Testis (tissue), 3 donors: ENCODE measurements around the gene IFITM5. TPM values are rescaled to one million over a fixed set of nuclear protein-coding genes. Genes with fewer than 3 reads are reported as not detected.

Experiments used
- DNase-seq: peaks from one replicate; pipeline ENCODE4 v3.0.0-alpha.2; 2019
- H3K27ac ChIP-seq, 2 donors: fragments of 200-600 bp; sonication (generic); one replicate each; pipeline ENCODE4 v1.5.1; 2019
- H3K27me3 ChIP-seq: fragments of 200-600 bp; sonication (generic); one replicate; pipeline ENCODE4 v1.5.1; 2019
- H3K36me3 ChIP-seq: fragments of 200-600 bp; sonication (generic); one replicate; pipeline ENCODE4 v1.5.1; 2017; ENCODE audit warnings: low read depth; ENCODE audit errors: missing control alignments
- H3K4me1 ChIP-seq: fragments of 200-600 bp; sonication (generic); one replicate; pipeline ENCODE4 v1.5.1; 2019
- H3K4me3 ChIP-seq, 2 donors: fragments of 200-600 bp; sonication (generic); one replicate each; pipeline ENCODE4 v1.5.1; 2017 to 2019
- H3K9me3 ChIP-seq: fragments of 200-600 bp; sonication (generic); one replicate; pipeline ENCODE4 v1.5.1; 2017
- POLR2A ChIP-seq: fragments of 450-650 bp; IDR thresholded peaks from one replicate; pipeline ENCODE4 v1.6.1; 2017; ENCODE audit warnings: antibody characterized with exemption, mild to moderate bottlenecking, moderate library complexity
- WGBS, 2 donors: methylation state at CpG; one replicate each; pipeline ENCODE4 v1.1.5; 2018; 5-methylcytosine and 5-hydroxymethylcytosine counted together
- intact Hi-C: fragments of 100-400 bp; cut with DNase I; formaldehyde crosslinking; loops from one replicate; pipeline ENCODE4 v1.15.1; 2023; ENCODE audit warnings: low total_unique reads
- polyA plus RNA-seq: library from polyadenylated mRNA; stranded (reverse); fragments of 350-450 nt; fragmentation: Illumina TruSeq; extraction: RNeasy Lipid Tissue Mini Kit (QIAGEN cat#74804); gene quantifications from one replicate; pipeline ENCODE4 v1.2.3, GENCODE V29; 2014; ENCODE audit warnings: low read depth, low replicate concordance; ENCODE audit not compliant: insufficient read depth
- total RNA-seq, 2 donors: library from RNA; depleted of rRNA; stranded (reverse); fragments of >200 nt; gene quantifications; one replicate each; pipeline ENCODE4 v1.2.3, GENCODE V29; 2016
- TF ChIP-seq, protein P1 (sequence below), 3 experiments: fragments of 450-650 bp in 2 of 3; fragments of 200-600 bp in 1 of 3; sonication (generic) in 1 of 3; IDR thresholded peaks; one replicate each; pipeline ENCODE4 v1.5.1; 2016 to 2019; ENCODE audit warnings: antibody characterized with exemption in 3 of 3, mild to moderate bottlenecking in 2 of 3, moderate library complexity in 1 of 3

IFITM5 gene
- total and polyA plus RNA-seq, 3 donors from 2014 or later, result not detected

DNA sequence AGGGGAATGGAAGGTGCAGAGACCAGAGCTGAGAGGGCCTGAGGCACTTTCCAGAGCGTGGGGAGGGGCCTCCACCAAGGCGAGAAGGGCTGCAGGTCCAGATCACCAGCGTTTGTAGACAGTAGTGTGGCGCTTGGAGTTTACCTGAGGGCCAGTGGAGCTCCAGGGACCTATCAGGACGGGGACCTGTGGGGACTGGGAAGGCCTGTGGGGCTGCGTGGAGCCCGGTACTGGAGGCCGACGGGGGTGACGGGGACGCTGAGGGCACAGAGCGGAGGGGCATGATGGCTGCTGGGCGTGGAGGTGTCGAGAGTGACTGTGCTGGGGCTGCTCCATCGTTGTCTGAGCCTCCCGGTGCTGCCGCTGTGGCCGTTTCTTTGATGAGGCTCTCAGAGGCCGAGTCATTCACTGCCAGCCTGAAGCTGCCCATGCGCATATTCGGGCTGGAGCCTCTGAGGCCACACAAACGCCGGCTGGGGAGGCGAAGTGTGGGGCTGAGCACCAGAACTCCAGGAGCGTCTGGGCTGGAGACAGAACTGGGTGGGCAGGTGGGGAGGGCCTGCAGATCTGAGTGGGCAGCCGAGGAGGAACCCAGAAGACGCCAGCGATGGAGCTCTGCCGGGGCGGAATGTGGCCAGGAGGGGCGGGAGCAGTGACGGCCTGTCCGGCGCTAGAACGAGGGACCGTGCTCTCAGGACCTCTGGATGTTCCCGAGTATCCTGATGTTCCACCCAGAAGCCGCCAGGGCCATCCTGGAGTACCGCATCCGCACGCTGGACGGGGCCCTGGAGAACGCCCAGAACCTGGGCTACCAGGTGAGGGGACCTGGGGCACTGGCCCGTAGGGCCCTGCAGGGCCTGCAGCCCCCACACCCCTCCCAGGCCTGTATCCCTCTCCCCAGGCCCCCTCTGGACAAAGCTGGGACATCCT, 7.8 kb downstream of the IFITM5 start:
- no peaks in the 10 kb centered on the region for H3K36me3 ChIP-seq
- no peak overlapping the region for H3K27ac ChIP-seq
- peaks cover 10% of the 10 kb centered on the region for H3K4me1 ChIP-seq
- DNase-seq, result no peak
- WGBS, 2 donors, result 92% methylated on average over 38 to 44 of the region's 44 CpGs
- intact Hi-C loops, result loop anchor here (10.0 kb wide), 1 partner anchor 63 kb away; no protein-coding TSS in a partner anchor
- no peak overlapping the region for H3K4me3 ChIP-seq
- TF ChIP-seq, protein P1, sequence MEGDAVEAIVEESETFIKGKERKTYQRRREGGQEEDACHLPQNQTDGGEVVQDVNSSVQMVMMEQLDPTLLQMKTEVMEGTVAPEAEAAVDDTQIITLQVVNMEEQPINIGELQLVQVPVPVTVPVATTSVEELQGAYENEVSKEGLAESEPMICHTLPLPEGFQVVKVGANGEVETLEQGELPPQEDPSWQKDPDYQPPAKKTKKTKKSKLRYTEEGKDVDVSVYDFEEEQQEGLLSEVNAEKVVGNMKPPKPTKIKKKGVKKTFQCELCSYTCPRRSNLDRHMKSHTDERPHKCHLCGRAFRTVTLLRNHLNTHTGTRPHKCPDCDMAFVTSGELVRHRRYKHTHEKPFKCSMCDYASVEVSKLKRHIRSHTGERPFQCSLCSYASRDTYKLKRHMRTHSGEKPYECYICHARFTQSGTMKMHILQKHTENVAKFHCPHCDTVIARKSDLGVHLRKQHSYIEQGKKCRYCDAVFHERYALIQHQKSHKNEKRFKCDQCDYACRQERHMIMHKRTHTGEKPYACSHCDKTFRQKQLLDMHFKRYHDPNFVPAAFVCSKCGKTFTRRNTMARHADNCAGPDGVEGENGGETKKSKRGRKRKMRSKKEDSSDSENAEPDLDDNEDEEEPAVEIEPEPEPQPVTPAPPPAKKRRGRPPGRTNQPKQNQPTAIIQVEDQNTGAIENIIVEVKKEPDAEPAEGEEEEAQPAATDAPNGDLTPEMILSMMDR (IDR thresholded peaks at IDR 0.05), result no peak
- H3K27me3 ChIP-seq, result no peaks in the 10 kb centered on the region
- no peaks in the 10 kb centered on the region for H3K9me3 ChIP-seq

DNA sequence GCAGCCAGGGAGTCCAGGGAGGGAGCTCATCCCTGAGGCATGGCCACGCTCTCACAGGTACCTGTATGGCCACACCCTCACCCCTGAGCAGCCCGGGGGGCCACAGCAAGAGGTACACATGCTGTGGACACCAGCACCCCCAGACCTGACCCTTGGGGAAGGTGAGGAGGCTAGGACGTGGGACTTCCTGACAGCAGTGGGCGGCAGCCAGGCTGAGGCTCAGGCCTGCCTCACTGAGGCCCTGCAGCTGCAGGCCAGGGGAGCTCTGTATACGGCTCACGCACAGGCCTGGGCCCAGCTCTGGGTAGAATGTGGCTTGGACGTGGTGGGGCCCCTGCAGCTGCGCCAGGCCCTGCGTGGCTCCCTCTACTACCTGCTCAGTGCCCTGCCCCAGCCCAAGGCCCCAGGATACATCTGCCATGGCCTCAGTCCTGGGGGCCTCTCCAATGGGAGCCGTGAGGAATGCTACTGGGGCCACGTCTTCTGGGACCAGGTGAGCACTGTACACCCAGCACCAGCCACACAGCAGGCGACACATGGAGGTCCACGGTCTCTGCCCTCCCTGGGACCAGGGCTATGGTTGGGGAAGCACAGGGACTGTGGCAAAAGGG, 8.6 kb downstream of the IFITM5 start:
- H3K27me3 ChIP-seq, result no peaks in the 10 kb centered on the region
- H3K4me3 ChIP-seq, result no peak overlapping the region
- no peak for DNase-seq
- peaks cover 10% of the 10 kb centered on the region for H3K4me1 ChIP-seq
- no peaks in the 10 kb centered on the region for H3K36me3 ChIP-seq
- intact Hi-C loops, result loop anchor here (10.0 kb wide), 1 partner anchor 64 kb away; no protein-coding TSS in a partner anchor
- 85 to 100% methylated on average over 3 to 13 of the region's 13 CpGs for WGBS, 2 donors
- H3K27ac ChIP-seq, result no peak overlapping the region
- H3K9me3 ChIP-seq, result no peaks in the 10 kb centered on the region
- TF ChIP-seq, protein P1 (IDR thresholded peaks at IDR 0.05), result no peak
- no peak for TF ChIP-seq POLR2A

DNA sequence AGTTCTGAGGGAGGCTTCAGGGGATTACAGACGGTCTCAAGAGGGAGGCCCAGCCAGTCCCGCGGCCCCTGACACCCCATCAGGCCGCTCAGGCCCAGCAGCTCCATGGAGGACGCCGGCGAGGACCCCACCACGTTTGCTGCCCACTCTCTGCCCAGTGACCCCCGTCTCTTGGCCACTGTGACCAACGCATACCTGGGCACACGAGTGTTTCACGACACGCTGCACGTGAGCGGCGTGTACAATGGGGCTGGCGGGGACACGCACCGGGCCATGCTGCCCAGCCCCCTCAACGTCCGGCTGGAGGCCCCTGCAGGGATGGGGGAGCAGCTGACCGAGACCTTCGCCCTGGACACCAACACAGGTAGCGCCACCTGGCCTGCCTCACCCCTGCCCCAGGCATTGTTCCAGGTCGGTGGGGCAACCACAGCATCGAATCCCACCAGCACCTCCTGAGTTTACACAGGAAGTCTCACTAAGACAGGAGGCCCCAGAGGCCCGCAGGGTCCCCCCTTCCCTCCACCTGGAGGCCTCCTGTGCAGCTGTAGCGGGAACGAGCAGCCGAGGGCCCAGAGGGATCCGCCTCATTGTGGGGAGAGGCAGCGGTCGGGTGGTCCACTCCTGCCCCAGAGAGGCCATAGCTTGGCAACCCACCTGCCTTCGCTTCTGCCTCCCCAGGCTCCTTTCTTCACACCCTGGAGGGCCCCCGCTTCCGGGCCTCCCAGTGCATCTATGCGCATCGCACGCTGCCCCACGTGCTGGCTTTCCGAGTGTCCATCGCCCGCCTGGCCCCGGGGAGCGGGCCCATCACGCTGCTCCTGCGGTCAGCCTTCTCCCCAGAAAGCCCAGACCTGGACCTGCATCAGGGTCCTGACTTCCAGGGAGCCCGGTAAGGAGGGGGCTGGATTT, 9.4 kb downstream of the IFITM5 start:
- no peak for DNase-seq
- no peak for TF ChIP-seq POLR2A
- TF ChIP-seq, protein P1 (IDR thresholded peaks at IDR 0.05), result no peak
- intact Hi-C loops, result loop anchor here (10.0 kb wide), 1 partner anchor 65 kb away; no protein-coding TSS in a partner anchor
- no peaks in the 10 kb centered on the region for H3K27me3 ChIP-seq
- H3K4me1 ChIP-seq, result peaks cover 6% of the 10 kb centered on the region
- H3K27ac ChIP-seq, result peak overlapping the region in 1 of 2 donors; percentile 77
- 83% methylated on average over 20 to 46 of the region's 48 CpGs for WGBS, 2 donors
- peak overlapping the region in 1 of 2 donors; percentile 68 for H3K4me3 ChIP-seq
- no peaks in the 10 kb centered on the region for H3K36me3 ChIP-seq
- H3K9me3 ChIP-seq, result no peaks in the 10 kb centered on the region

DNA sequence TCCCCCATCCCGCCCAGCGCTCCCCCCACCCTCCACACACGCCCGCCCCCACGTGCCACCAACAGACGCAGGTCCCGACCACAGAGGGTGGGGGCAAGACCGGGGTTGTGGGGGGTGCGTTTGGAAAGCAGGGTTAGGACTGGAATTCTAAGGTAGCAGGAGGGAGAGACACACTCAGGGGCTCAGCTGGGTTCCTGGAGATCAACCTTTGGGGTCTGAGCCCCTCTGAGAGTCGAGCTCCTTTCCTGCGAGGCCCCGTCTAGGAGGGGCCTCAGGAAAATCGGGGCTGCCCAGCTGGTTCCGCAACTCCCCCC, 10.0 kb downstream of the IFITM5 start:
- no peak for DNase-seq
- H3K9me3 ChIP-seq, result no peaks in the 10 kb centered on the region
- TF ChIP-seq, protein P1 (IDR thresholded peaks at IDR 0.05), result no peak
- no peak for TF ChIP-seq POLR2A
- H3K36me3 ChIP-seq, result no peaks in the 10 kb centered on the region
- intact Hi-C loops, result no loop called here
- 24 to 30% methylated on average over 4 to 7 of the region's 14 CpGs for WGBS, 2 donors
- peak overlapping the region; percentile 62 to 68 for H3K4me3 ChIP-seq
- peaks cover 4% of the 10 kb centered on the region for H3K4me1 ChIP-seq
- H3K27ac ChIP-seq, result peak overlapping the region in 1 of 2 donors; percentile 77
- H3K27me3 ChIP-seq, result no peaks in the 10 kb centered on the region
